Measurements from ENCODE around the gene CYTH1.
"Not testable (repeated sequence)": the region's sequence is repeated elsewhere in the genome, so short reads cannot be mapped to it uniquely, and the experiment has no call there.

Gene CYTH1

DNA sequence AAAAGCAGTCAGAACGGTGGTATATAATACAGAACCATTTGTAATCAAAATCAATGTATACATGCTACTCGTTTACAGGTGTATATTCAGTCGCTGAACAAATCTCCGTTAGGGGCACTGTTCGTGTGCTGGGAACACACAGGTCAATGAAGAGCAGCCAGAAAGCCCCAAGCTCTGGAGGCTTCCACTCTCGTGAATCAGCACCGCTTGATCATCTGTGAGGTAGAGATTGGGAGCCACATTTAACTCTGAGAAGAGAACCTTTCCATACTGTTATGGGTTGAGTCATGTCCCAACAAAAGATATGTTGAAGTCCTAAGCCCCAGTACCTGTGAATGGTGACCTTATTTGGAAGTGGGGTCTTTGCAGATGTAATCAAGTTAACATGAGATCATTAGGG, 5.4 kb upstream of the CYTH1 start:
- no peak for DNase-seq (ENCODE audit: low spot score)

- DNase-seq (ENCODE audit: low spot score) = no peak
These were observed 3.6 kb upstream of the CYTH1 start for GRCh38 chr17:78785663-78786057.

GRCh38 chr17:78785011-78785662, 3.1 kb upstream of the CYTH1 start:
- DNase-seq (ENCODE audit: low spot score) = no peak

DNA sequence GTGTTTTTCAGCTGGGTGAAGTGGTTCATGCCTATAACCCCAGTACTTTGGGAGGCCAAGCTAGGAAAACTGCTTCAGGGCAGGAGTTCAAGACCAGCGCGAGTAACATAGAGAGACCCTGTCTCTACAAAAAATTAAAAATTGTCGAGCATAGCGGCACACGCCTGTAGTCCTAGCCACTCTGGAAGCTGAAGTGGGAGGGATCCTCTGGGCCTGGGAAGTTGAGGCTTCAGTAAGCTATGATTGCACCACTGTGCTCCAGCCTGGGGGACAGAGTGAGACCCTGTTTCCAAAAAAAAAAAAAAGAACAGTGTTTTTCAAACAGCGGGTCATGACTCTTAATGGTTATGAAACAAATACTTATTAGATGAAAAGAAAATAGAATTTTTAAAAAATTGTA, 2.3 kb upstream of the CYTH1 start:
- no peak for DNase-seq (ENCODE audit: low spot score)

- DNase-seq (ENCODE audit: low spot score) = no peak
These were observed 1.7 kb upstream of the CYTH1 start for GRCh38 chr17:78783711-78784324.

GRCh38 chr17:78781104-78781892, 775 bp downstream of the CYTH1 start:
- DNase-seq (ENCODE audit: low spot score) = peak; percentile 42

DNA sequence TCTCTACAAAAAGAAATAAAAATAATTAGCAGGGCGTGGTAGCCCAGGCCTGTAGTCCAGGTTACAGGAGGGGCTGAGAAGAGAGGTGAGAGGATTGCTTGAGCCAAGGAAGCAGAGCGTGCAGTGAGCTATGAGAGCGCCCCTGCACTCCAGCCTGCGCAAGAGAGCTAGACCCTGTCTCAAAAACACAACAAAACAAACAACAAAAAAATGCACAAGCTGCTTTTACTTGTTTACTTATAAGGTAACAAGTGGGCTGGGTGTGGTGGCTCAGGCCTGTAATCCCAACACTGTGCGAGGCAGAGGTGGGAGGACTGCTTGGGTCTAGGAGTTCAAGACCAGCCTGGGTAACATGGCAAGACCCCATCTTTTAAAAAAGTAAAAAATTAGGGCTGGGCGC, 1.7 kb downstream of the CYTH1 start:
- no peak for DNase-seq (ENCODE audit: low spot score)

DNA sequence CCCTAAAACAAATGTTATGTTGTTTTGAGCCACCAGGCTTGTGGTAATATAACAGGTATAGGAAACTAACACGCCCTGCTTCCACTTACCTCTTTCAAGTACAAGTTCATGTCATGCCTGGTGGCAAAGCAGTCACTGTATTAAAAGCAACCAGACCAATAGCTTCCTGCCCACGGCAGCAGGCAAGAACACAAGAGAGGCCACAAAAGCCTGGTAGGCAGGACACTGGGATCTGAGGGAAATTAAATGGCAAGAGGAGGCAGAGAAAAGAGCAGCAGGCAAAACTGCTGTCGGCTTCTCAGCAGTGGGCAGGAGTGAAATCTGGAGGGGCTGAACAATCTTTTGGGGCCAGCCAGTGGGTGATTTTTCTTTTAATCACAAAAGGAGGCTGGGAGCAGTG, 2.2 kb downstream of the CYTH1 start:
- no peak for DNase-seq (ENCODE audit: low spot score)

- not testable (repeated sequence) for DNase-seq (ENCODE audit: low spot score)
These were observed 2.8 kb downstream of the CYTH1 start for GRCh38 chr17:78779286-78779651.

- DNase-seq (ENCODE audit: low spot score) = no peak
These were observed 4.2 kb downstream of the CYTH1 start for GRCh38 chr17:78777881-78778280.

- DNase-seq (ENCODE audit: low spot score) = no peak
These were observed 7.0 kb downstream of the CYTH1 start for GRCh38 chr17:78774956-78775571.

DNA sequence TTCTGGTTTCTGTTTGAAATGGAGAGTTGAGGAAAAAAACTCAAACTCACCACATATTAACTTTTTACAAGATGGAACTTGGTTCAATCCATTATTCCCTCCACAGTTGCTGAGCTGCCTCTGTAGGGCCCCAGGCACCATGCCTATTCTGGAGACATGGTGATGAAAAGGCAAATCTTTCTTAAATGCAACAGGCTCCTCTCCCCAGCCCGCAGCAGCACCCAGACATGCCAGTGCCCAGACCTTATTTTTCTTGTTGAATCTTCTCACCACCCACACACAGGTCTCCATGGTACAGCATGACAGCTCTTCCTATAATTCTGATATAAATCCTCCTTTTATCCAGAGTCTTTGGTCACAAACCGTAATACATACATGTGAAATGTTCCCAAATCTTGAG, 7.6 kb downstream of the CYTH1 start:
- no peak for DNase-seq (ENCODE audit: low spot score)

DNA sequence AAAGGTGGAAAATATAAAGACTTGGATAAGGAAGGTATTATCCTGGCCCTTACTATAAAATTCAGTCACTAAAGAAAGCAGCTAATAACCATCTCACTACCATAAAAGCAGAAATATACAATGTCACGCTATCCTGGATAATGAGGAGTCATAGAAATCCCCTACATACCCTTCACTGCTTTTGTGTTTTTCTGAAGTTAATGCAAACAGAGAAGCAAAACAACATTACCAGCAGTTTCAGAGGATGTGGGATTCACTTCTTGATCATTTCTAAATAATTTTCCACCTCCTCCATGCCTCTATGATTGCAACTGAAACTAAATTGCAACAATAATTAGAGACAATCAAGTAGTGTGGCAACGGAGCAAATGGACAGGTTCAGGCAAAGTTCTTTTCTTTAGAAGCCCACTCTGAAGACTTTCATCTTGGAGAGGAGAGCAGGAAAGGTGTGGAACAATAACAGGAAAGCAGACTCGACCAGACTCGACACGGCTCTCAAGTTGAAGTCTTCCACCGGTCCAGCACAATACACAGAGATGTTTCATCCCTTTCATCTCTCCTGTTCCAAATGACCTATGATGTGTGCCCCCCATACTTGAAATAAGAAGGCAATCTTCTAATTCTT, 10.2 kb downstream of the CYTH1 start:
- no peak for DNase-seq (ENCODE audit: low spot score)

- no peak for DNase-seq (ENCODE audit: low spot score)
These were observed 12.8 kb downstream of the CYTH1 start for GRCh38 chr17:78769196-78769773.

GRCh38 chr17:78767806-78768205, 14.3 kb downstream of the CYTH1 start:
- DNase-seq (ENCODE audit: low spot score) = no peak

DNA sequence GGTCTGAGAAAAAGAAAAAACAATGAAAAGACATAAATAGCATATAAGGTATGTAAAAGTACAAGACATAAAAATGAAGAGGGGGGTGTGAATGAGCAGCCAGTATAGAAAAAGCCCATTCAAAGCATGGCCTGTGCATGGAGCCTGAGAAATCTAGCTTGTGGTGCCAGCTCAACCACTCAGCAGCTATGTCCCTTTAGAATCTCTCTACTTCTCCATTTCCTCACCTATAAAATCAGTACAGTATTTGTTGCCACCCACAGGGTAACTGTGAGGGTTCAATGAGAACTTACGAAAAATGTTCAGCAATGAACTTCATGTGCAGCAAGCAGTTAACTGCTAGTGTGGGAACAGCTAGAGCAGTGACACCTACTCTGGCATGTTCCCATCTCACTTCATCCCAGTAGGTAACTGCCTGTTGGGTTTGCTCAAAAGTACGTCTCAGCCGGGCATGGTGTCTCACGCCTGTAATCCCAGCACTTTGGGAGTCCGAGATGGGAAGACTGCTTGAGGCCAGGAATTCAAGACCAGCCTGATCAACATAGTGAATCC, 15.3 kb downstream of the CYTH1 start:
- no peak for DNase-seq (ENCODE audit: low spot score)

- no peak for DNase-seq (ENCODE audit: low spot score)
These were observed 15.8 kb downstream of the CYTH1 start for GRCh38 chr17:78766225-78766624.

DNA sequence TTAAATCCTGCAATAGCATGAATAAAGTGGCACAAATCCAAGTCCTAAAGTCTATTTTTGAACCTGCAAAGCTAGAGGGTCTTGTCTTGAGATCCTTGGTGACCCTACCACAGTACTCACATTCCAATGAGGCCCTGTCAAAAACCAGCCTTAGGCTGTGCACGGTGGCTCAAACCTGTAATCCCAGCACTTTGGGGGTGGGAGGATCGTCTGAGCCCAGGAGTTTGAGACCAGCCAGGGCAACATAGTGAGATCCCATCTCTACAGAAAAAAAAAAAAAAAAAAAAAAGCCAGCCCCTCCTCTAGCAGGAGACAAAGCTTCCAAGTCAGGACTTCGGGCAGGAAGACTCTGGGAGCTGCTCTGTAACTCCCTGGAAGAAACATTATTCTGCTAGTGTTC, 16.3 kb downstream of the CYTH1 start:
- no peak for DNase-seq (ENCODE audit: low spot score)

DNA sequence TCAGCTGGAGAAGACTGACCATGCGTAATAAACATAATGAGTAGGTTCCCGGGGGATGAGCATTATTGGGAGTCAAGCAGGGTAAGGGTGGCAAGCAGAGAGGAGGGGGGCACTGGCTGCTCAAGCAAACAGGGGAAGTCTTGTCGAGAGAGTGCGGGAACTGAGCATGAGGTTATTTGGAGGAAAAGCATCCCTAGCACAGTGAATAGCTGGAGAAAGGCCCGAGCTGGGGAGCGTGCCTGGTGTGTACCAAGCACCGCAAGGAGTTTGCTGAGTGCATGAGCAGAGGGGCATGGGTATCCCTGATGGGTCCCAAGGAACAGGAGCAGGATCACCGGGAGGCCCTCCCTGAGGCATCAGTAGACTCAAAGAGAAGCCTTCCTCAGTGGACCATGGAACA, 17.2 kb downstream of the CYTH1 start:
- DNase-seq (ENCODE audit: low spot score) = no peak

DNA sequence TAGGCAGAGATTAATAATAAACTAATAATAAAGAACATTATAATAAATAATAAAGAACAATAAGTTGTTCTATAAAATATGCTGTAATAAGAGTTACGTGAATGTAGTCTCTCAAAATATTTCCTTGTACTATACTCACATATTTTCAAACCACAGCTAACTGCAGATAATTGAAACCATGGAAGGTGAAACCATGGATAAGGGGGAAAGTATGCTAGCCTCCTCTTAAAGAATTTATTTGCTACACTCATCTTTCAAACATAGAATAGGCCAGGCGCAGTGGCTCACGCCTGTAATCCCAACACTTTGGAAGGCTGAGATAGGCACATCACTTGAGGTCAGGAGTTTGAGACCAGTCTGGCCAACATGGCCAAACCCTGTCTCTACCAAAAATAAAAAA, 18.5 kb downstream of the CYTH1 start:
- DNase-seq (ENCODE audit: low spot score) = no peak

- DNase-seq (ENCODE audit: low spot score) = no peak
These were observed 20.2 kb downstream of the CYTH1 start for GRCh38 chr17:78761789-78762406.

Measured in AG20443 (cell line).